AG08396 (cell line): ENCODE data around the gene SIGLECL1.
"Not testable (repeated sequence)": the region's sequence is repeated elsewhere in the genome, so short reads cannot be mapped to it uniquely, and the experiment has no call there.

ENCODE experiments used
- DNase-seq: peaks from one replicate; pipeline ENCODE4 v3.0.0; 2012; ENCODE audit warnings: low spot score, mixed read lengths

The SIGLECL1 gene

DNA sequence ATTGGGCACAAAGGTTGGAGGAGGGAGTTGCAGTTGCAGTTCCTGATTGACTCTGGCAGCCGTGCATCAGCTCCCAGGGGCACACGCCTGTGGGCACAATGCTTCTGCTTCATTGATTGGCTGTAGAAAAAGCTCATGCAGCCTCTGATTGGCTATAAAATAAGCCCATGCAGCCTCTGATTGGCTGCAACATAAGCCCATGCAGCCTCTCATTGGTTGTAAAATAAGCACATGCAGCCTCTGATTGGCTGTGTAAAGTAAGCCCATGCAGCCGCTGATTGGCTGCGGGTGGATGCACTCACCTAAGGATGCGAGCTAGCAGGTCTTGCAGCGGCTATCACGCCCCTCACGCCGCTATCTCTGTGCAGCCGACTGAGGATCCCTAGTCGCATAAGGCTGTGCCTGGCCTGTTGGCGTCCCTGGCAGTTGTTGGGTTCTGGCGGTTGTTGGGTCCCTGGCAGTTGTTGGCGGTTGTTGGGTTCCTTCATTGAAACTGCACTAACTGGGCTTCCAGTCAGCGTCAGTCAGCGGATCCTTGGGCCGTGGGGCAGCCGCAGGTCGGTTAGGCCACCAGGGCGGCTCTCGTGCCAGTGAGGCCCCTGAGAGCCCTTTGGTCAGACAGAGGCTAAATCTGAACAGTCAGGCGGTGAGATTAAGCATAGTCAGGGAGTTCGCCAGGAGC lies at the start of gene SIGLECL1:
SIGLECL1 (plus strand) TSS at position 295 of the 682 bp plus-strand sequence. CDS start 12,993 bp downstream, outside the sequence.
- DNase-seq: no peak

DNA sequence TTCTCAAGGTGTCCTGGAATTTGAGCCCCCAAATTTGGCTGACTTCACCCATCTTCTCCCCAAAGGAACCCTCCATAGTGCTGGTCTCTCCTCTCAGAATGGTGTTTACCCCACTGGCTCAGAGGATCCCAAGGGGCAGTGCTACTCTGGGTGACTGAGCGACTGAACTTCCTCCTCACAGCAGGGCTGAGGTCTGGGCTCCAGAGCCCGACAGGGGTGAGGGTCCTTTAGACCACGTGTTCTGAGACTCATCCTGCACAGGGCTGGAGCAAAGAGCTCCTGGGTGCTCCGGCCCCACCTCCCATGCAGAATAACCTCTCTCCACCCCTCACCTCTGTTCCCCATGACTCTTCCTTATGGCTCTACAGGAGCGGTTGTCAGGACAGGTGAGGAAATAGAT lies 49.2 kb upstream of the SIGLECL1 start:
- DNase-seq: no peak

DNA sequence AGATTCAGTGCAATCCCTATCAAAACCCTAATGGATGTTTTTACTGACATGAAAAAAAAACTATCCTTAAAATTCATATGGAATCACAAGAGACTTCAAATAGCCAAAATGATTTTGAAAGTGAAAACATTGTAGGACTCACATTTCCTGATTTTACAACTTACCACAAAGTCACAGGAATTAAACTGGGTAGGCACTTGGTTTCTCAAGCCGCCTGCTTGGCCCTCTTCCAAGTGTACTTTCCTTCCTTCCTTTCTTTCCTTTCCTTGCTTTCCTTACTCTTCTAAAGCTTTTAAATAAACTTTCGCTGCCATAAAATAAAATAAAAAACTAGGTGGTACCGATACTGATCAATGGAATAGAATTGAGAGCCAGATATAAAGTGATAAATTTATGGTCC lies 47.0 kb upstream of the SIGLECL1 start:
- DNase-seq: no peak

- DNase-seq: no peak
Measured at GRCh38 chr19:51204321-51204720, 46.6 kb upstream of the SIGLECL1 start.

GRCh38 chr19:51207747-51208146 lies 43.1 kb upstream of the SIGLECL1 start:
- DNase-seq: no peak

- no peak for DNase-seq
Measured at GRCh38 chr19:51210191-51210784, 40.6 kb upstream of the SIGLECL1 start.

DNA sequence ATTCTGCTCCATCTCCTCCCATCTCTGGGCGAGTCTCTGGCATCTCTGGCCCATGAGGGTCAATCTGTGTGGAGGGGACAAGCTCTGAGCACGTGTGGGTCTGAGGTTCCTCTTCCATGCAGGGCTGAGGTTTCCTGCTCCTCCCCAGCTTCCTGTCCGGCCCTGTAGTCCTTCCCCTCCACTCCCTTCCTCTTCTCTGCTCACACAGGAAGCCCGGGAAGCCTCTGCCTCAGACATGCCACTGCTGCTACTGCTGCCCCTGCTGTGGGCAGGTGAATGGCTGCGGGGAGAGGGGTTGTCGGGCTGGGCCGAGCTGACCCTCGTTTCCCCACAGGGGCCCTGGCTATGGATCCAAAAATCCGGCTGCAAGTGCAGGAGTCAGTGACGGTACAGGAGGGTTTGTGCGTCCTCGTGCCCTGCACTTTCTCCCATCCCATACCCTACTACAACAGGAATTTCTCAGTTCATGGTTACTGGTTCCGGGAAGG lies 40.0 kb upstream of the SIGLECL1 start:
- DNase-seq: not testable (repeated sequence)

GRCh38 chr19:51211833-51212232 lies 39.0 kb upstream of the SIGLECL1 start:
- no peak for DNase-seq

DNA sequence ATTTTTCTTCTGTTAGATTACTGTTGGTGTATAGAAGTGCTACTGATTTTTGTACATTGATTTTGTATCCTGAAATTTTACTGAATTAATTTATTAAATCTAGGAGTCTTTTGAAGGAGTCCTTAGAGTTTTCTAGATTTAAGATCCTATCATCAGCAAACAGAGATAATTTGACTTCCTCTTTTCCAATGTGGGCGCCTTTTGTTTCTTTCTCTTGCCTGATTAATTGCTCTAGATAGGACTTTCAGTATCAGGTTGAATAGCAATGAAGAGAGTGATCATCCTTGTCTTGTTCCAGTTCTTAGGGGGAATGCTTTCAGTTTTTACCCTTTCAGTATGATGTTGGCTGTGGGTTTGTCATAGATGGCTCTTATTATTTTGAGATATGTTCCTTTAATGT lies 31.6 kb upstream of the SIGLECL1 start:
- DNase-seq: no peak

- DNase-seq: no peak
Measured at GRCh38 chr19:51219971-51220370, 30.9 kb upstream of the SIGLECL1 start.

DNA sequence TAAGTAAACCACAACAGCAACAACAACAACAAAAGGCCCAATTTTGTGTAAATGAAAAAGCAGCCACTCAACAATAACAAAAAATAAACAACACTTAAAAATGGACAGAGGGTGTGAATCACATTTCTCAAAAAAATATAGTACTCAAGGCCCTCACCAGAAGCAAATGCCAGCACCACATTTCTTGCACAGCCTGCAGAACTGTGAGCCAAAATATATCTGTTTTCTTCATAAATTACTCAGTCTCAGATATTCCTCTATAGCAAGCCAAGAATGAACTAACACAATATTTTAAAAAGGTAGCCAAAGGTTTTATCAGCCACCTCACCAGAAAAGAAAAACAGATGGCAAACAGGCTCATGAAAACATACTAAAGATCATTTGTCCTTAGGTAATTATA lies 29.9 kb upstream of the SIGLECL1 start:
- no peak for DNase-seq

GRCh38 chr19:51224163-51224641 lies 26.7 kb upstream of the SIGLECL1 start:
- no peak for DNase-seq

- DNase-seq: not testable (repeated sequence)
Measured at GRCh38 chr19:51224898-51225393, 25.9 kb upstream of the SIGLECL1 start, which contains the start of gene CD33. Gene CD33 (plus strand): TSS chr19:51225080. CDS start chr19:51225119, 39 bp downstream.

DNA sequence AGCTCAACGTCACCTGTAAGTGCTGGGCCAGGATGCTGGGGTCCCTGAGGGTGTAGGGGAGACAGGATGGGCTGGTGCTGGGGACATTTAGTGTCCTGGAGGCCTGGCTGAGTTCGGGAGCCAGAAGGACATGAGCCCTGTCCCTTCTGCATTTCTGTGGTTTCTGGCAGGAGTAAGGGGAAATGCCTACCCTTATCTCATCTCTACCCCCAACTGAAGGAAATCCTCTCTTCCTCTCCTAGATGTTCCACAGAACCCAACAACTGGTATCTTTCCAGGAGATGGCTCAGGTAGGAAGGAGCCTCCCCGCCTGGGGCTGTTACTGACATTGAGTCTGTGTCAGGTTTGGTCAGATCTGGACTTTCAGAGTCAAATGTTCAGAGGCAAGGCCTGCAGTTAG lies 24.8 kb upstream of the SIGLECL1 start:
- DNase-seq: no peak

GRCh38 chr19:51227326-51227725 lies 23.6 kb upstream of the SIGLECL1 start:
- DNase-seq: no peak

GRCh38 chr19:51227966-51228365 lies 22.9 kb upstream of the SIGLECL1 start:
- no peak for DNase-seq

- DNase-seq: no peak
Measured at GRCh38 chr19:51240866-51241265, 10.0 kb upstream of the SIGLECL1 start.

DNA sequence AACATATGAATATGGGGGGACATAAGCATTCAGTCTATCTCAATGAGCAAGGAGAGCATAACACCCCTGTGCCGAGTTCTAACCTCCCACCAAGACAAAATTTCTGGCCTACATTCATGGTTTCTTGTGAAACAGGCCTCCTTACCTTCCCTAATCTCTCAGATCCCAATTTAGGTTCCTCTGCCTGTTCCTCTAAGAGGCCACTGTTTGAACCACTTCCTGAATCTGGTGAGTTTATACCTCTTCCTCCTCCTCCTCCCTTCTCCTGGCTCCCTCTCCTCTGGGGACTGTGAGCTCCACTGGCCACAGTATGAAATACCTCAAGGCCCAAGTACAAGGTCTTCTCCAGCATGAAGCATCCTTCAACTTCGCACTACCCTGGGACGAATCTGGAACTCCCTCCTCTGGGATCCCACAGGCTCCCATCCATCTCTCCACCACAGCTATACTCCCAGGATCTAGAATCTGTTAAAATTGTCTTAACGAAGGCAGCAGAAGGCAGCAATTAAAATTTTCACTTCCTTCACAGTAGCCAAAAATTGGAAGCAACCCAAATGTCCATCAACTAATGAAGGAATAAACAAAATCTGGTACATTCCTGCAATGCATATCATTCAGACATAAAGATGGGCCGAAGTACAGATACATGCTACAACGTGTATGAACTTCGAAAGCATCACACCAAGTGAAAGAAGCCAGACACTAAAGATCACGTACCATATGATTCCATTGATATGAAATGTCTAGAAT lies 7.8 kb upstream of the SIGLECL1 start:
- no peak for DNase-seq

DNA sequence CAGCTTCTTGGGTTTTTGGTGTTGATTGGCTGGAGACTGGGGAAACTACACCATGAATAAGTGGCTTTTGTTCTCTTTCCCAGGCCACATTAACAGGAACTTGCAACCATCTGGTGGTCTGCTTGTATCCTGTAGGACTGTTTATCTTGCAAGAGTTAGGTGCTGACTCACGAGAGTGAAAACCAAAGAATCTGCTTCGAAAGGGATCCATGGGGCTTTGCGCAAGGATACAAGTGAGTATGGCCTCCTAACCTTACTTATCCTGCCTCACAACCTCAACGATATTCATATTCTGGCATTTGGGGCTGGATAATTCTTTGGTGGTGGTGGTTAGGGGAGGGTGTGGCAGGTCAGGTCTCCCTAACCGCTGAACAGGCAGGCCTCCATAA lies 4.7 kb upstream of the SIGLECL1 start:
- DNase-seq: no peak

GRCh38 chr19:51247972-51248590 lies 2.8 kb upstream of the SIGLECL1 start:
- no peak for DNase-seq

DNA sequence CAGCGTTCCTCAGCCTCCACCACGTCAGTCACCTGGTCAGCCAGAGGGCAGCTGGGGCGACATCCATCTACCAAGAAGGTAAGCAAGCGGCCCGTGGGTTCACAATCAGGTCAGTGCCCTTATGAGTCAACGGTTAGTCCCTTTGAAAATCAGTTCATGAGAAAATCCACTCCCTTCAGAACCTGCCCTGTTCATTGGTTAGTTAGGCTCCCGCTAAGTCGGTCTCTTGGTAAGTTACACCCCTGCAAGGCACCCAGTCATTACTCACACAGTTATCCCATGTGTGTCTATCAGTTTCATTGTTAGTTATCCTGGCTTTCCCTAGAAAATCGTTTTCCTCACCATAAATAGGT lies 564 bp downstream of the SIGLECL1 start:
- no peak for DNase-seq
